ENCODE results near the gene SPATA13. TPM values are rescaled to one million over a fixed set of nuclear protein-coding genes. Genes with fewer than 3 reads are reported as not detected.

SPATA13 gene
- total and polyA plus RNA-seq, 10 donors, result 12.0 to 185 (median 125) TPM

DNA sequence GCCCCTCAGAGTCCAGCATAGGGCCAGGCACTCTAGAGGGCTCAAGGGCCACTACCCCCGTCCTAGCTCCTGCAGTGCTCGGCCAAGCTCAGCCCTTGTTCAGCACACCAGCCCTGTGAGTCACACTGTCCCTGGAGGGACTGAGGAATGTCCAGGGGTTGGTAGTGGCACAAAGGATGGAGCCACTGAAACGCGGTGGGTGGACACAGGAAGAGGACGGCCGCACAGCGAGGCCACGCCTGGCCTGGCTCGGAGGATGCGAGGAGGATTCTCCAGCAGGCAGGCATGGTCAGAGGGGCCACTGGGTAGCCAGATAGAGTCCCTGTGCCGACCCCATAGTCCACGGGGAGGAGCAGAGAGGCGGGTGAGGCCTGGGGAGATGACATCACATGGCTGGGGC, 194.6 kb downstream of the SPATA13 start:
- WGBS, 5 donors, result 84 to 92% (median 89%) methylated on average over 12 to 13 of the region's 13 CpGs
- no peak for TF ChIP-seq POLR2A (IDR thresholded peaks at IDR 0.05)
- no peak for TF ChIP-seq POLR2AphosphoS5 (IDR thresholded peaks at IDR 0.05)
- TF ChIP-seq, protein P1, sequence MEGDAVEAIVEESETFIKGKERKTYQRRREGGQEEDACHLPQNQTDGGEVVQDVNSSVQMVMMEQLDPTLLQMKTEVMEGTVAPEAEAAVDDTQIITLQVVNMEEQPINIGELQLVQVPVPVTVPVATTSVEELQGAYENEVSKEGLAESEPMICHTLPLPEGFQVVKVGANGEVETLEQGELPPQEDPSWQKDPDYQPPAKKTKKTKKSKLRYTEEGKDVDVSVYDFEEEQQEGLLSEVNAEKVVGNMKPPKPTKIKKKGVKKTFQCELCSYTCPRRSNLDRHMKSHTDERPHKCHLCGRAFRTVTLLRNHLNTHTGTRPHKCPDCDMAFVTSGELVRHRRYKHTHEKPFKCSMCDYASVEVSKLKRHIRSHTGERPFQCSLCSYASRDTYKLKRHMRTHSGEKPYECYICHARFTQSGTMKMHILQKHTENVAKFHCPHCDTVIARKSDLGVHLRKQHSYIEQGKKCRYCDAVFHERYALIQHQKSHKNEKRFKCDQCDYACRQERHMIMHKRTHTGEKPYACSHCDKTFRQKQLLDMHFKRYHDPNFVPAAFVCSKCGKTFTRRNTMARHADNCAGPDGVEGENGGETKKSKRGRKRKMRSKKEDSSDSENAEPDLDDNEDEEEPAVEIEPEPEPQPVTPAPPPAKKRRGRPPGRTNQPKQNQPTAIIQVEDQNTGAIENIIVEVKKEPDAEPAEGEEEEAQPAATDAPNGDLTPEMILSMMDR (IDR thresholded peaks at IDR 0.05 in 8 of 11, conservative IDR thresholded peaks at IDR 0.05 in 3 of 11), result no peak
- intact Hi-C loops (cut with DNase I; ENCODE audit: low total_unique reads), result no loop called here
- H3K4me3 ChIP-seq, result no peak overlapping the region
- H3K9me3 ChIP-seq, result no peaks in the 10 kb centered on the region
- no peak for DNase-seq
- H3K36me3 ChIP-seq, result no peaks in the 10 kb centered on the region
- no peaks in the 10 kb centered on the region for H3K27me3 ChIP-seq (replicated peaks in 1 of 7)
- no peak overlapping the region for H3K27ac ChIP-seq
- no peaks in the 10 kb centered on the region for H3K4me1 ChIP-seq

DNA sequence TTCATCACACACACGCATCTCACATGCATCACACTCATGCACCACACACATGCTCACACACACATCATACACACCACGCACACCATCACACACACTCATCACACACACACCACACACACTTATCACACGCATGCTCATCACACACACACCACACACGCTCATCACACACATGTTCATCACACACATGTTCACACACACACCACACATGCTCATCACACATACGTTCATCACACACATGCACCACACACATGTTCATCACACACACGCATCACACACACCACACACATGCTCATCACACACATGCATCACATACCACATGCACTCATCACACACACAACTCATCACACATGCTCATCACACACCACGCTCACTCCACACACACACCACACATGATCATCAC, 195.8 kb downstream of the SPATA13 start:
- TF ChIP-seq, protein P1 (IDR thresholded peaks at IDR 0.05 in 8 of 11, conservative IDR thresholded peaks at IDR 0.05 in 3 of 11), result no peak
- TF ChIP-seq POLR2AphosphoS5 (IDR thresholded peaks at IDR 0.05) (no peak), POLR2A (IDR thresholded peaks at IDR 0.05) (no peak)
- no peak overlapping the region for H3K27ac ChIP-seq
- no peaks in the 10 kb centered on the region for H3K4me1 ChIP-seq
- no peaks in the 10 kb centered on the region for H3K9me3 ChIP-seq
- 85 to 95% (median 90%) methylated on average over 7 of the region's 7 CpGs for WGBS, 5 donors
- no peaks in the 10 kb centered on the region for H3K36me3 ChIP-seq
- DNase-seq, result no peak
- intact Hi-C loops (cut with DNase I; ENCODE audit: low total_unique reads), result no loop called here
- no peaks in the 10 kb centered on the region for H3K27me3 ChIP-seq (replicated peaks in 1 of 7)
- H3K4me3 ChIP-seq, result no peak overlapping the region

Small RNA genes within 50 kb of the gene (microRNA-seq; reads per million reads assigned to microRNA genes)
- 2.5 to 8.7 (median 7.6) reads per million in 3 donors for gene MIR2276

Small RNA genes within 50 kb of the gene (small RNA-seq; reads per million reads assigned to genes)
- 0 to 0.08 (median 0) reads per million in 4 donors for gene MIR2276

Other genes starting within 250 kb of the SPATA13 start
- gene C1QTNF9, start 148.9 kb downstream of the SPATA13 start, total RNA-seq, result under 1 TPM in 3 of 7 donors, not detected in 4; 0.28 to 0.72 (median 0.35) TPM
- under 1 TPM in 2 of 3 donors, not detected in 1; 0.15 to 0.48 TPM for gene C1QTNF9, start 148.9 kb downstream of the SPATA13 start, polyA plus RNA-seq